HepG2 (cell line): ENCODE data around the gene DHRS13. TPM values are rescaled to one million over a fixed set of nuclear protein-coding genes. Genes with fewer than 3 reads are reported as not detected.

Experiments
- ARNT2 ChIP-seq: sonication (generic); formaldehyde crosslinking; IDR thresholded peaks from 2 replicates; pipeline ENCODE4 v1.8.0; 2022; ENCODE audit warnings: mild to moderate bottlenecking, low read depth, missing genetic modification reagents, moderate library complexity
- BCL6 ChIP-seq: IDR thresholded peaks from 2 replicates; pipeline ENCODE4 v1.6.1; 2016; ENCODE audit warnings: missing genetic modification reagents, missing compliant biosample characterization
- ELF3 ChIP-seq: IDR thresholded peaks from 2 replicates; pipeline ENCODE4 v1.6.1; 2016; ENCODE audit warnings: missing genetic modification reagents, missing compliant biosample characterization
- NR2C2 ChIP-seq: sonication (generic); formaldehyde crosslinking; IDR thresholded peaks from 2 replicates; pipeline ENCODE4 v1.4.0; 2020; ENCODE audit warnings: missing genetic modification reagents, mild to moderate bottlenecking, moderate library complexity, borderline replicate concordance
- PCBP1 ChIP-seq: fragments of 200-400 bp; formaldehyde crosslinking; IDR thresholded peaks from 2 replicates; pipeline ENCODE4 v1.6.1; 2017; ENCODE audit warnings: mild to moderate bottlenecking, low read depth, low read length, borderline replicate concordance
- RELA ChIP-seq: sonication (generic); formaldehyde crosslinking; IDR thresholded peaks from 2 replicates; pipeline ENCODE4 v1.4.0; 2020; ENCODE audit warnings: missing genetic modification reagents
- RFXAP ChIP-seq: sonication (generic); formaldehyde crosslinking; IDR thresholded peaks from 2 replicates; pipeline ENCODE4 v1.4.0; 2020; ENCODE audit warnings: missing genetic modification reagents, borderline replicate concordance
- SNAPC2 ChIP-seq: sonication (generic); formaldehyde crosslinking; IDR thresholded peaks from 2 replicates; pipeline ENCODE4 v1.8.1; 2022; ENCODE audit warnings: mild to moderate bottlenecking, missing genetic modification reagents
- SP4 ChIP-seq: sonication (generic); formaldehyde crosslinking; IDR thresholded peaks from 2 replicates; pipeline ENCODE4 v1.8.1; 2023; ENCODE audit warnings: mild to moderate bottlenecking, missing genetic modification reagents
- SRSF1 ChIP-seq: fragments of 200-400 bp; formaldehyde crosslinking; optimal IDR thresholded peaks from 2 replicates; pipeline ENCODE3; 2017; ENCODE audit warnings: mild to moderate bottlenecking, low read depth, low read length, moderate library complexity
- SRY ChIP-seq: sonication (generic); formaldehyde crosslinking; IDR thresholded peaks from 2 replicates; pipeline ENCODE4 v1.8.0; 2022; ENCODE audit warnings: mild to moderate bottlenecking, missing genetic modification reagents
- TGIF2 ChIP-seq: IDR thresholded peaks from 2 replicates; pipeline ENCODE4 v1.6.1; 2016; ENCODE audit warnings: control low read depth, missing compliant biosample characterization
- THYN1 ChIP-seq: sonication (generic); formaldehyde crosslinking; IDR thresholded peaks from 2 replicates; pipeline ENCODE4 v1.8.1; 2023; ENCODE audit warnings: low read depth, mild to moderate bottlenecking, moderate library complexity, missing genetic modification reagents, borderline replicate concordance
- ZBTB7B ChIP-seq: sonication (generic); formaldehyde crosslinking; IDR thresholded peaks from 2 replicates; pipeline ENCODE4 v1.4.0; 2020; ENCODE audit warnings: missing genetic modification reagents
- ZFP82 ChIP-seq: sonication (generic); formaldehyde crosslinking; IDR thresholded peaks from 2 replicates; pipeline ENCODE4 v1.5.1; 2020; ENCODE audit warnings: mild to moderate bottlenecking, missing genetic modification reagents, borderline replicate concordance
- ZNF264 ChIP-seq: sonication (generic); formaldehyde crosslinking; IDR thresholded peaks from 2 replicates; pipeline ENCODE4 v1.4.0; 2020; ENCODE audit warnings: missing genetic modification reagents
- ZNF446 ChIP-seq: sonication (generic); formaldehyde crosslinking; IDR thresholded peaks from 2 replicates; pipeline ENCODE4 v1.5.0; 2020; ENCODE audit warnings: mild to moderate bottlenecking, missing genetic modification reagents
- ZNF746 ChIP-seq: sonication (generic); formaldehyde crosslinking; IDR thresholded peaks from 2 replicates; pipeline ENCODE4 v1.8.0; 2022; ENCODE audit warnings: mild to moderate bottlenecking, missing genetic modification reagents
- ZSCAN31 ChIP-seq: sonication (generic); formaldehyde crosslinking; IDR thresholded peaks from 2 replicates; pipeline ENCODE4 v1.5.0; 2020; ENCODE audit warnings: low read depth, mild to moderate bottlenecking, missing genetic modification reagents
- ZSCAN9 ChIP-seq: IDR thresholded peaks from 2 replicates; pipeline ENCODE4 v1.6.1; 2016; ENCODE audit warnings: borderline replicate concordance
- polyA plus RNA-seq, 8 experiments: library from polyadenylated mRNA; depleted of rRNA in 3 of 8; stranded (reverse) in 7 of 8; unstranded in 1 of 8; fragments of >200 nt; fragmentation: Illumina TruSeq in 4 of 8; extraction: Trizol in 4 of 8; gene quantifications; 2 replicates each; pipeline versions ENCODE4 v1.2.1 to v1.2.3, GENCODE V29; 2011 to 2016; ENCODE audit warnings: low read depth in 4 of 8, missing spikeins in 1 of 8, mixed read lengths in 1 of 8; ENCODE audit not compliant: insufficient read depth in 1 of 8
- total RNA-seq, 5 experiments: library from RNA; depleted of rRNA; stranded (reverse); fragments of >200 nt; fragmentation: Illumina TruSeq; extraction: Trizol; gene quantifications; 2 replicates each; pipeline ENCODE4 v1.2.3, GENCODE V29; 2016; ENCODE audit warnings: low read depth in 1 of 5
- TF ChIP-seq, protein P1 (sequence below): sonication (generic); formaldehyde crosslinking; IDR thresholded peaks from 2 replicates; pipeline ENCODE4 v1.4.0; 2020; ENCODE audit warnings: missing genetic modification reagents
- TF ChIP-seq, protein P2 (sequence below): sonication (generic); formaldehyde crosslinking; IDR thresholded peaks from 2 replicates; pipeline ENCODE4 v1.5.0; 2020; ENCODE audit warnings: missing genetic modification reagents
- TF ChIP-seq, protein P3 (sequence below): sonication (generic); formaldehyde crosslinking; IDR thresholded peaks from 2 replicates; pipeline ENCODE4 v1.4.0; 2020; ENCODE audit warnings: missing genetic modification reagents, mild to moderate bottlenecking, borderline replicate concordance

Gene DHRS13
- total and polyA plus RNA-seq, 2 of the 13 experiments (the other 11 are each of a cell fraction or from before 2014, with no cell fraction given), result 11.8 to 12.6 TPM

DNA sequence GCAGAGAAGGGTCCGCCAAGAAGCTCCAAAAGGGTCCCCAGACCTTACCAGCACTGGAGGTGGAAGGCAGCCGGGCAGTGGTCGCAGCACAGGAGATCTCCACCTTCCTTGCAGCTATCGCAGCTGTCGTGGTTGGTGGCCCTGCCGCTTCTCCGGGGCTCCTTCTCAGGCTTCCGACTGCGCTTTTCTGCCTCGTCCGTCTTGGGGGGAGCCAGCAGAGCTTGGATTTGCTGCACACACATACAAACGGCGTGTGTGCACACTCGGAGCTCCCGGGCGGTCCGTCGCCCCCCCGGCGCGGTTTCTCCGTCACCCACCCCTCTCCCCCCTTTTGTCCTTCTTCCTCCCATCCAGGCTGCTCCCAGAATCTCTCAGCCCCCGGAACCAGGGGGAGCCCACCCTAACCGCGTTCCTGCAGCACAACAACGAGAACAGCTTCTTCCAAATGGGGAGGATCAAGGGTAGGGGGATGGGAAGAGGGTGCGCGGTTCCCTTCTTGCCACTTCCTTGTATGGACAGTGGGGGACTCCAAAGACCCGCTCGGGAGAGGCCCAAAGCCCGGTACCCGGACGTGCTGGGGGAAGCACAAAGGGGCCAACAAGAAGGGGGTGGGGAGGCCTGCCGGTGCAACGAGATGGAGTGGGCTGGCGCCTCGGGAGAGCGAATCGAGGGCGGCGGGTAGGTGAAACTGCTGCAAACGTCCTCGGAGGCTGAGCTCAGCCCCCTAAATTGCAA, 47.3 kb upstream of the DHRS13 start (continued):
- TF ChIP-seq, protein P1, sequence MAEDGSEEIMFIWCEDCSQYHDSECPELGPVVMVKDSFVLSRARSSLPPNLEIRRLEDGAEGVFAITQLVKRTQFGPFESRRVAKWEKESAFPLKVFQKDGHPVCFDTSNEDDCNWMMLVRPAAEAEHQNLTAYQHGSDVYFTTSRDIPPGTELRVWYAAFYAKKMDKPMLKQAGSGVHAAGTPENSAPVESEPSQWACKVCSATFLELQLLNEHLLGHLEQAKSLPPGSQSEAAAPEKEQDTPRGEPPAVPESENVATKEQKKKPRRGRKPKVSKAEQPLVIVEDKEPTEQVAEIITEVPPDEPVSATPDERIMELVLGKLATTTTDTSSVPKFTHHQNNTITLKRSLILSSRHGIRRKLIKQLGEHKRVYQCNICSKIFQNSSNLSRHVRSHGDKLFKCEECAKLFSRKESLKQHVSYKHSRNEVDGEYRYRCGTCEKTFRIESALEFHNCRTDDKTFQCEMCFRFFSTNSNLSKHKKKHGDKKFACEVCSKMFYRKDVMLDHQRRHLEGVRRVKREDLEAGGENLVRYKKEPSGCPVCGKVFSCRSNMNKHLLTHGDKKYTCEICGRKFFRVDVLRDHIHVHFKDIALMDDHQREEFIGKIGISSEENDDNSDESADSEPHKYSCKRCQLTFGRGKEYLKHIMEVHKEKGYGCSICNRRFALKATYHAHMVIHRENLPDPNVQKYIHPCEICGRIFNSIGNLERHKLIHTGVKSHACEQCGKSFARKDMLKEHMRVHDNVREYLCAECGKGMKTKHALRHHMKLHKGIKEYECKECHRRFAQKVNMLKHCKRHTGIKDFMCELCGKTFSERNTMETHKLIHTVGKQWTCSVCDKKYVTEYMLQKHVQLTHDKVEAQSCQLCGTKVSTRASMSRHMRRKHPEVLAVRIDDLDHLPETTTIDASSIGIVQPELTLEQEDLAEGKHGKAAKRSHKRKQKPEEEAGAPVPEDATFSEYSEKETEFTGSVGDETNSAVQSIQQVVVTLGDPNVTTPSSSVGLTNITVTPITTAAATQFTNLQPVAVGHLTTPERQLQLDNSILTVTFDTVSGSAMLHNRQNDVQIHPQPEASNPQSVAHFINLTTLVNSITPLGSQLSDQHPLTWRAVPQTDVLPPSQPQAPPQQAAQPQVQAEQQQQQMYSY, result 0 out of 2 replicates have a peak, but pooled peaks have one; percentile 43
- no peak for TF ChIP-seq RELA (CRISPR knock-in tag)
- TF ChIP-seq SNAPC2, result no peak
- TF ChIP-seq SP4 (CRISPR knock-in tag), result no peak
- no peak for TF ChIP-seq ARNT2 (CRISPR knock-in tag)
- TF ChIP-seq SRSF1, result peak; percentile 26
- peak; percentile 73; the same call in 1 of the 2 replicates for TF ChIP-seq ZSCAN31 (CRISPR knock-in tag)
- 0 out of 2 replicates have a peak, but pooled peaks have one; percentile 15 for TF ChIP-seq ZNF746 (CRISPR knock-in tag)
- TF ChIP-seq RFXAP (CRISPR knock-in tag), result no peak
- TF ChIP-seq ZNF446 (CRISPR knock-in tag), result no peak
- no peak for TF ChIP-seq ZFP82 (CRISPR knock-in tag)
- TF ChIP-seq NR2C2, result no peak
- TF ChIP-seq ELF3 (CRISPR knock-in tag), result 0 out of 2 replicates have a peak, but pooled peaks have one; percentile 17
- TF ChIP-seq ZSCAN9, result no peak
- TF ChIP-seq, protein P2, sequence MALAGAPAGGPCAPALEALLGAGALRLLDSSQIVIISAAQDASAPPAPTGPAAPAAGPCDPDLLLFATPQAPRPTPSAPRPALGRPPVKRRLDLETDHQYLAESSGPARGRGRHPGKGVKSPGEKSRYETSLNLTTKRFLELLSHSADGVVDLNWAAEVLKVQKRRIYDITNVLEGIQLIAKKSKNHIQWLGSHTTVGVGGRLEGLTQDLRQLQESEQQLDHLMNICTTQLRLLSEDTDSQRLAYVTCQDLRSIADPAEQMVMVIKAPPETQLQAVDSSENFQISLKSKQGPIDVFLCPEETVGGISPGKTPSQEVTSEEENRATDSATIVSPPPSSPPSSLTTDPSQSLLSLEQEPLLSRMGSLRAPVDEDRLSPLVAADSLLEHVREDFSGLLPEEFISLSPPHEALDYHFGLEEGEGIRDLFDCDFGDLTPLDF, result 0 out of 2 replicates have a peak, but pooled peaks have one; percentile 27
- no peak for TF ChIP-seq ZNF264
- TF ChIP-seq BCL6, result no peak
- TF ChIP-seq ZBTB7B (CRISPR knock-in tag), result peak; percentile 17; the same call in 1 of the 2 replicates
- TF ChIP-seq, protein P3, sequence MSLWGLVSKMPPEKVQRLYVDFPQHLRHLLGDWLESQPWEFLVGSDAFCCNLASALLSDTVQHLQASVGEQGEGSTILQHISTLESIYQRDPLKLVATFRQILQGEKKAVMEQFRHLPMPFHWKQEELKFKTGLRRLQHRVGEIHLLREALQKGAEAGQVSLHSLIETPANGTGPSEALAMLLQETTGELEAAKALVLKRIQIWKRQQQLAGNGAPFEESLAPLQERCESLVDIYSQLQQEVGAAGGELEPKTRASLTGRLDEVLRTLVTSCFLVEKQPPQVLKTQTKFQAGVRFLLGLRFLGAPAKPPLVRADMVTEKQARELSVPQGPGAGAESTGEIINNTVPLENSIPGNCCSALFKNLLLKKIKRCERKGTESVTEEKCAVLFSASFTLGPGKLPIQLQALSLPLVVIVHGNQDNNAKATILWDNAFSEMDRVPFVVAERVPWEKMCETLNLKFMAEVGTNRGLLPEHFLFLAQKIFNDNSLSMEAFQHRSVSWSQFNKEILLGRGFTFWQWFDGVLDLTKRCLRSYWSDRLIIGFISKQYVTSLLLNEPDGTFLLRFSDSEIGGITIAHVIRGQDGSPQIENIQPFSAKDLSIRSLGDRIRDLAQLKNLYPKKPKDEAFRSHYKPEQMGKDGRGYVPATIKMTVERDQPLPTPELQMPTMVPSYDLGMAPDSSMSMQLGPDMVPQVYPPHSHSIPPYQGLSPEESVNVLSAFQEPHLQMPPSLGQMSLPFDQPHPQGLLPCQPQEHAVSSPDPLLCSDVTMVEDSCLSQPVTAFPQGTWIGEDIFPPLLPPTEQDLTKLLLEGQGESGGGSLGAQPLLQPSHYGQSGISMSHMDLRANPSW, result no peak
- peak; percentile 25; the same call in 1 of the 2 replicates for TF ChIP-seq PCBP1
- no peak for TF ChIP-seq TGIF2 (CRISPR knock-in tag)
- no peak; the same call in 1 of the 2 replicates for TF ChIP-seq SRY (CRISPR knock-in tag)
- no peak for TF ChIP-seq THYN1 (CRISPR knock-in tag)
